Measurements from ENCODE around the gene ATP6V0D1.

Gene ATP6V0D1

GRCh38 chr16:67430504-67430976 is 50.4 kb downstream of the ATP6V0D1 start:
- ChIA-PET CTCF (interaction anchor here (0.7 to 1.2 kb wide), 2 partner anchors 13 to 165 kb away, joined by 3 to 4 read pairs; no protein-coding TSS in a partner anchor), POLR2A (interaction anchor here (0.8 kb wide), 1 partner anchor 13 kb away, joined by 3 read pairs; no protein-coding TSS in a partner anchor)
- H3K27ac ChIP-seq (ENCODE audit: extremely low read depth, low read depth, low read length), result no peak overlapping the region; the same call in 1 of the 2 replicates
- TF ChIP-seq HIC1 (tag by site-specific recombination; IDR thresholded peaks at IDR 0.05) (0 out of 2 replicates have a peak, but pooled peaks have one; percentile 11), ATF2 (tag by site-specific recombination; IDR thresholded peaks at IDR 0.05; ENCODE audit: low read depth) (no peak), ZNF138 (tag by site-specific recombination; IDR thresholded peaks at IDR 0.05; ENCODE audit: borderline replicate concordance) (no peak), ZNF530 (tag by site-specific recombination; IDR thresholded peaks at IDR 0.05; ENCODE audit: low read depth) (no peak), ZNF580 (tag by site-specific recombination; IDR thresholded peaks at IDR 0.05) (no peak), ZNF140 (tag by site-specific recombination; IDR thresholded peaks at IDR 0.05) (no peak), ZNF302 (tag by site-specific recombination; IDR thresholded peaks at IDR 0.05; ENCODE audit: low read depth) (no peak), ZBTB48 (tag by site-specific recombination; IDR thresholded peaks at IDR 0.05) (peak; percentile 90), ZSCAN30 (tag by site-specific recombination; IDR thresholded peaks at IDR 0.05) (no peak), ZNF449 (tag by site-specific recombination; IDR thresholded peaks at IDR 0.05) (peak; percentile 60; the same call in 1 of the 2 replicates), ZNF157 (tag by site-specific recombination; IDR thresholded peaks at IDR 0.05) (no peak), ZNF112 (tag by site-specific recombination; IDR thresholded peaks at IDR 0.05) (no peak), SP2 (tag by site-specific recombination; IDR thresholded peaks at IDR 0.05) (no peak), ZNF211 (tag by site-specific recombination; IDR thresholded peaks at IDR 0.05; ENCODE audit: low read depth) (no peak), ZNF248 (tag by site-specific recombination; IDR thresholded peaks at IDR 0.05) (no peak), ZNF768 (tag by site-specific recombination; IDR thresholded peaks at IDR 0.05) (no peak), GLIS2 (tag by site-specific recombination; IDR thresholded peaks at IDR 0.05) (no peak), ZBTB26 (tag by site-specific recombination; optimal IDR thresholded peaks at IDR 0.05) (peak; percentile 92), MEIS1 (CRISPR knock-in tag; IDR thresholded peaks at IDR 0.05; ENCODE audit: borderline replicate concordance) (no peak), ZNF184 (tag by site-specific recombination; IDR thresholded peaks at IDR 0.05) (no peak), ZNF133 (tag by site-specific recombination; IDR thresholded peaks at IDR 0.05) (no peak), ZNF529 (tag by site-specific recombination; IDR thresholded peaks at IDR 0.05; ENCODE audit: insufficient replicate concordance) (no peak), ZNF600 (tag by site-specific recombination; IDR thresholded peaks at IDR 0.05) (peak; percentile 55; the same call in 1 of the 2 replicates), ZNF169 (tag by site-specific recombination; IDR thresholded peaks at IDR 0.05) (no peak), ZNF488 (tag by site-specific recombination; IDR thresholded peaks at IDR 0.05) (no peak), ZNF501 (tag by site-specific recombination; IDR thresholded peaks at IDR 0.05) (no peak), ZNF776 (tag by site-specific recombination; IDR thresholded peaks at IDR 0.05; ENCODE audit: borderline replicate concordance) (no peak), ZNF571 (tag by site-specific recombination; IDR thresholded peaks at IDR 0.05) (no peak), ZNF548 (tag by site-specific recombination; IDR thresholded peaks at IDR 0.05) (no peak), KLF1 (tag by site-specific recombination; IDR thresholded peaks at IDR 0.05) (peak; percentile 41; the same call in 1 of the 2 replicates), ZNF324 (tag by site-specific recombination; IDR thresholded peaks at IDR 0.05) (no peak), ZNF292 (tag by site-specific recombination; IDR thresholded peaks at IDR 0.05; ENCODE audit: borderline replicate concordance, low read depth) (no peak), ZBTB7A (tag by site-specific recombination; IDR thresholded peaks at IDR 0.05; ENCODE audit: low read depth) (no peak)

More at GRCh38 chr16:67430504-67430976, 50.4 kb downstream of the ATP6V0D1 start:
- no peaks in the 10 kb centered on the region for H3K9me3 ChIP-seq (ENCODE audit: control insufficient read depth, insufficient read depth, low read depth, low read length)
- H3K4me3 ChIP-seq (ENCODE audit: low read depth, low read length), result peak overlapping the region; percentile 16
- H3K4me1 ChIP-seq (ENCODE audit: control insufficient read depth, insufficient read depth, low read length), result no peaks in the 10 kb centered on the region; the same call in 1 of the 2 replicates
- H3K36me3 ChIP-seq (ENCODE audit: control insufficient read depth in 2 of 2, insufficient read depth in 1 of 2, low read length in 2 of 2), result peaks cover 0 to under 1% of the 10 kb centered on the region in 2 experiments; a peak in 1 of 3 replicates
